GM23338 (cell line): ENCODE measurements around the gene ALOX15B. TPM values are rescaled to one million over a fixed set of nuclear protein-coding genes. Genes with fewer than 3 reads are reported as not detected.

Experiments
- ATAC-seq: fragments of 200-7000 bp; cut with Tn5 transposase; 3 replicates; pipeline ENCODE4 v1.9.1; 2020
- DNase-seq: peaks from one replicate; pipeline ENCODE4 v3.0.0-alpha.2; 2015; ENCODE audit warnings: low spot score
- H2AFZ ChIP-seq: fragments of 200-600 bp; sonication (generic); 2 replicates; pipeline ENCODE4 v1.8.0; 2016; ENCODE audit warnings: antibody characterized with exemption, mild to moderate bottlenecking, moderate library complexity
- H3F3A ChIP-seq: fragments of 200-600 bp; sonication (generic); replicated peaks from 2 replicates; pipeline ENCODE4 v1.8.0; 2017; ENCODE audit warnings: antibody characterized with exemption, mixed run types, low read depth
- H3K27ac ChIP-seq: fragments of 200-600 bp; sonication (generic); 2 replicates; pipeline ENCODE4 v1.6.1; 2016; ENCODE audit warnings: low read depth
- H3K27me3 ChIP-seq: fragments of 200-600 bp; sonication (generic); 2 replicates; pipeline ENCODE4 v1.8.0; 2016; ENCODE audit warnings: mild to moderate bottlenecking, mixed run types, moderate library complexity; ENCODE audit not compliant: insufficient read depth
- H3K36me3 ChIP-seq: fragments of 200-600 bp; sonication (generic); 2 replicates; pipeline ENCODE4 v1.8.0; 2016; ENCODE audit warnings: mild to moderate bottlenecking; ENCODE audit not compliant: insufficient read depth
- H3K4me1 ChIP-seq: fragments of 200-600 bp; sonication (generic); 2 replicates; pipeline ENCODE4 v1.8.0; 2016; ENCODE audit warnings: mild to moderate bottlenecking, moderate library complexity; ENCODE audit not compliant: insufficient read depth
- H3K4me2 ChIP-seq: fragments of 200-600 bp; sonication (generic); 2 replicates; pipeline ENCODE4 v1.7.1; 2017; ENCODE audit warnings: mixed run types
- H3K4me3 ChIP-seq: fragments of 200-600 bp; sonication (generic); 2 replicates; pipeline ENCODE4 v1.6.1; 2016; ENCODE audit warnings: mixed run types
- H3K79me2 ChIP-seq: fragments of 200-600 bp; sonication (generic); replicated peaks from 2 replicates; pipeline ENCODE4 v1.8.0; 2017; ENCODE audit warnings: mild to moderate bottlenecking; ENCODE audit not compliant: insufficient read depth
- H3K9me2 ChIP-seq: fragments of 200-600 bp; sonication (generic); 2 replicates; pipeline ENCODE4 v1.8.0; 2017; ENCODE audit not compliant: insufficient read depth
- H4K20me1 ChIP-seq: fragments of 200-600 bp; sonication (generic); replicated peaks from 2 replicates; pipeline ENCODE4 v1.8.0; 2017; ENCODE audit warnings: mild to moderate bottlenecking; ENCODE audit not compliant: insufficient read depth
- H3K27ac Mint-ChIP-seq: 2 replicates; pipeline ENCODE4 v1.8.0; 2020; ENCODE audit warnings: inconsistent platforms, mild to moderate bottlenecking, moderate library complexity, mixed read lengths
- H3K27me3 Mint-ChIP-seq: 3 replicates; pipeline ENCODE4 v1.8.0; 2022; ENCODE audit warnings: low read depth, mild to moderate bottlenecking, moderate library complexity, mixed read lengths, inconsistent platforms; ENCODE audit not compliant: insufficient read depth, poor library complexity
- H3K36me3 Mint-ChIP-seq: 3 replicates; pipeline ENCODE4 v1.8.0; 2021; ENCODE audit warnings: low read depth, mild to moderate bottlenecking, inconsistent platforms, moderate library complexity, mixed read lengths
- H3K4me1 Mint-ChIP-seq: 3 replicates; pipeline ENCODE4 v1.8.0; 2020; ENCODE audit warnings: mild to moderate bottlenecking, inconsistent platforms, mixed read lengths
- H3K4me3 Mint-ChIP-seq: 3 replicates; pipeline ENCODE4 v1.8.0; 2021; ENCODE audit warnings: moderate library complexity, mild to moderate bottlenecking, inconsistent platforms, mixed read lengths
- H3K9me3 Mint-ChIP-seq: 3 replicates; pipeline ENCODE4 v1.8.0; 2020; ENCODE audit warnings: moderate library complexity, mild to moderate bottlenecking, inconsistent platforms, mixed read lengths
- CREB1 ChIP-seq: fragments of 250-450 bp; sonication (Bioruptor Pico); IDR thresholded peaks from 2 replicates; pipeline ENCODE4 v1.5.0; 2020; ENCODE audit warnings: low read depth, mild to moderate bottlenecking, moderate library complexity
- EZH2 ChIP-seq: fragments of 200-600 bp; sonication (generic); IDR thresholded peaks from one replicate; pipeline ENCODE4 v1.8.0; 2017; ENCODE audit warnings: antibody characterized with exemption, mild to moderate bottlenecking, low read depth; ENCODE audit not compliant: unreplicated experiment
- EZH2phosphoT487 ChIP-seq: fragments of 200-600 bp; sonication (generic); IDR thresholded peaks from one replicate; pipeline ENCODE4 v1.8.1; 2018; ENCODE audit warnings: antibody characterized with exemption; ENCODE audit not compliant: unreplicated experiment
- JUNB ChIP-seq: IDR thresholded peaks from one replicate; pipeline ENCODE4 v1.6.1; 2016; ENCODE audit warnings: antibody characterized with exemption; ENCODE audit not compliant: unreplicated experiment
- NANOG ChIP-seq: IDR thresholded peaks from 2 replicates; pipeline ENCODE4 v1.6.1; 2016; ENCODE audit warnings: antibody characterized with exemption, borderline replicate concordance
- POLR2AphosphoS5 ChIP-seq: IDR thresholded peaks from 2 replicates; pipeline ENCODE4 v1.6.1; 2016; ENCODE audit warnings: antibody characterized with exemption, low read depth
- ZNF114 ChIP-seq: fragments of 250-450 bp; sonication (Bioruptor Pico); IDR thresholded peaks from 2 replicates; pipeline ENCODE4 v1.5.0; 2020; ENCODE audit warnings: mild to moderate bottlenecking, moderate library complexity
- ZNF331 ChIP-seq: fragments of 250-450 bp; sonication (Bioruptor Pico); IDR thresholded peaks from 2 replicates; pipeline ENCODE4 v1.5.0; 2020; ENCODE audit warnings: low read depth, mild to moderate bottlenecking, moderate library complexity
- polyA plus RNA-seq: library from polyadenylated mRNA; unstranded; fragments of >200 nt; fragmentation: Nextera tagmentation; extraction: Ambion mirVana; gene quantifications from 2 replicates; pipeline ENCODE4 v1.2.1, GENCODE V29; 2016
- total RNA-seq: library from RNA; depleted of rRNA; stranded (reverse); fragments of >200 nt; shearing (Covaris generic); gene quantifications from 2 replicates; pipeline ENCODE4 v1.2.3, GENCODE V29; 2014
- TF ChIP-seq, protein P1 (sequence below): IDR thresholded peaks from 2 replicates; pipeline ENCODE4 v1.6.1; 2016; ENCODE audit warnings: antibody characterized with exemption

Gene ALOX15B
- total and polyA plus RNA-seq, 2 experiments from 2014 or later: 0.42 to 0.45 TPM

DNA sequence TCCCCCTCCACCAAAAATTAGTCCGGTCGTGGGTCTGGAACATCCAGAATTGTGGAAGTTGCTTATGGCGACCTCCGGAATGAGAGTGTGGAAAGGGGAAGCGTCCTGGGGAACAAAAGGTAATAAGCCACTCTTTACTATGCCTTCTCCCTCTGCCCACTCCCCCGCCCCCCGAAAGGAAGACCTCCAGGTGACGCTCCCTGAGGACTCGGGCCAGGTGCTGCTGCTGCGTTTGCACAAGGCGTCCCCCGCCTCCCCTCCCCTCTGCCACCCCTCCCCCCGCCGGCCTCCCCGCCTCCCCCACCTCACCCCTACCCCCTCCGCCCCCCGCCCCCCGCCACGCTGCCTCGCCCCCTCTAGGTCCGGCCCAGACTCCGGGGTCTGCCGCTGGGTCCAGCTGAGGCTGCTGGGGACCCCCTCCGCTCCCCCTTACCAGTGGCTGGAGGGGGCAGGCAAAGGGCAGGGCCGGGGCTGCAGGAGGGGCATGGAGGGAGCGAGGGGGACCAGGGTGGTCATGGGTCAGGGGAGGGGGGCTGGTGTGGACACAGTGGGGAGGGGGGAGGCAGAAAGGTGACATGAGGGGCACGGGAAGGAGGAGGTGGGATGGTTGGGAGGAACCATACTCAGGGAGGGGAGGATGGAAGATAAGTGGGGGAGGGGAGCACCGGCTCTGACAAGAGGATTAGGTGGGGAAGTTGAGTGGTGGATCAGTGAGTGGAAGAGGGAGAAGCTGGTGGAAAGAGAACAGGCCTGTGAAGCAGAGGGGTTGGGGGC, 25.1 kb downstream of the ALOX15B start:
- Mint-ChIP-seq H3K9me3 (no peaks in the 10 kb centered on the region; the same call in 2 of the 3 replicates), H3K4me1 (peaks cover 36% of the 10 kb centered on the region), H3K27ac (no peak overlapping the region), H3K4me3 (peak overlapping the region; percentile 68), H3K27me3 (peaks cover 68% of the 10 kb centered on the region), H3K36me3 (no peaks in the 10 kb centered on the region)
- Histone ChIP-seq H3K36me3 (no peaks in the 10 kb centered on the region), H3K4me2 (peak overlapping the region; percentile 81), H3K4me3 (peak overlapping the region; percentile 52), H3K4me1 (peaks cover 33% of the 10 kb centered on the region), H3K9me2 (no peaks in the 10 kb centered on the region), H3K27ac (no peak overlapping the region), H2AFZ (peak overlapping the region; percentile 18; the same call in 1 of the 2 replicates), H3K79me2 (no peaks in the 10 kb centered on the region), H3K27me3 (peaks cover 94% of the 10 kb centered on the region), H3F3A (no peaks in the 10 kb centered on the region), H4K20me1 (no peaks in the 10 kb centered on the region)
- TF ChIP-seq NANOG (no peak), EZH2 (no peak), POLR2AphosphoS5 (no peak), ZNF114 (CRISPR knock-in tag) (no peak), JUNB (no peak), EZH2phosphoT487 (no peak)
- TF ChIP-seq, protein P1, sequence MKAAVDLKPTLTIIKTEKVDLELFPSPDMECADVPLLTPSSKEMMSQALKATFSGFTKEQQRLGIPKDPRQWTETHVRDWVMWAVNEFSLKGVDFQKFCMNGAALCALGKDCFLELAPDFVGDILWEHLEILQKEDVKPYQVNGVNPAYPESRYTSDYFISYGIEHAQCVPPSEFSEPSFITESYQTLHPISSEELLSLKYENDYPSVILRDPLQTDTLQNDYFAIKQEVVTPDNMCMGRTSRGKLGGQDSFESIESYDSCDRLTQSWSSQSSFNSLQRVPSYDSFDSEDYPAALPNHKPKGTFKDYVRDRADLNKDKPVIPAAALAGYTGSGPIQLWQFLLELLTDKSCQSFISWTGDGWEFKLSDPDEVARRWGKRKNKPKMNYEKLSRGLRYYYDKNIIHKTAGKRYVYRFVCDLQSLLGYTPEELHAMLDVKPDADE: no peak
- ATAC-seq (peak; percentile 22), DNase-seq (peak; percentile 59)

- H3K9me2 ChIP-seq: no peaks in the 10 kb centered on the region
- Mint-ChIP-seq H3K36me3 (no peaks in the 10 kb centered on the region), H3K4me1 (peaks cover 36% of the 10 kb centered on the region), H3K27ac (no peak overlapping the region), H3K4me3 (peak overlapping the region; percentile 56), H3K9me3 (no peaks in the 10 kb centered on the region; the same call in 2 of the 3 replicates), H3K27me3 (peaks cover 73% of the 10 kb centered on the region)
- TF ChIP-seq CREB1 (CRISPR knock-in tag) (no peak), EZH2phosphoT487 (no peak), POLR2AphosphoS5 (no peak), ZNF331 (CRISPR knock-in tag) (no peak), JUNB (no peak)
- 0 out of 2 replicates have a peak overlapping the region, but pooled peaks have one; percentile 18 for H2AFZ ChIP-seq
- peaks cover 33% of the 10 kb centered on the region for H3K4me1 ChIP-seq
- peak overlapping the region; percentile 48; the same call in 1 of the 2 replicates for H3K4me2 ChIP-seq
- no peaks in the 10 kb centered on the region for H4K20me1 ChIP-seq
- ATAC-seq (peak; percentile 13), DNase-seq (no peak)
- H3F3A ChIP-seq: no peaks in the 10 kb centered on the region
- no peak overlapping the region for H3K27ac ChIP-seq
- H3K27me3 ChIP-seq: peaks cover 94% of the 10 kb centered on the region
- H3K4me3 ChIP-seq: peak overlapping the region; percentile 46; the same call in 1 of the 2 replicates
- no peaks in the 10 kb centered on the region for H3K36me3 ChIP-seq
- no peaks in the 10 kb centered on the region for H3K79me2 ChIP-seq
Measured at GRCh38 chr17:8064561-8065019, 25.7 kb downstream of the ALOX15B start.
